HG03135 (cell line): Measurements from ENCODE around the gene ZNF107.

Experiments used
- ATAC-seq: cut with Tn5 transposase; IDR thresholded peaks from one replicate; pipeline ENCODE4 v1.9.1; 2021; ENCODE audit warnings: mild to moderate bottlenecking, moderate library complexity; ENCODE audit not compliant: unreplicated experiment

ZNF107 gene

GRCh38 chr7:64665980-64666662, at the start of gene ZNF107:
Gene ZNF107 (plus strand): TSS chr7:64666133. CDS start chr7:64666283, 150 bp downstream.
- peak; percentile 98 for ATAC-seq

- ATAC-seq: no peak
Measured at GRCh38 chr7:64618785-64619456, 47.0 kb upstream of the ZNF107 start.

- no peak for ATAC-seq
Measured at GRCh38 chr7:64619705-64620104, 46.2 kb upstream of the ZNF107 start.

- no peak for ATAC-seq
Measured at GRCh38 chr7:64621656-64622055, 44.3 kb upstream of the ZNF107 start.

- ATAC-seq: no peak
Measured at GRCh38 chr7:64625114-64626082, 40.5 kb upstream of the ZNF107 start.

GRCh38 chr7:64626083-64626469, 39.9 kb upstream of the ZNF107 start:
- no peak for ATAC-seq

- ATAC-seq: no peak
Measured at GRCh38 chr7:64626557-64626956, 39.4 kb upstream of the ZNF107 start.

GRCh38 chr7:64628192-64628591, 37.7 kb upstream of the ZNF107 start:
- ATAC-seq: no peak

- no peak for ATAC-seq
Measured at GRCh38 chr7:64628721-64629120, 37.2 kb upstream of the ZNF107 start.

- ATAC-seq: no peak
Measured at GRCh38 chr7:64630496-64630895, 35.4 kb upstream of the ZNF107 start.

- ATAC-seq: no peak
Measured at GRCh38 chr7:64632029-64632428, 33.9 kb upstream of the ZNF107 start.

GRCh38 chr7:64633401-64633800, 32.5 kb upstream of the ZNF107 start:
- no peak for ATAC-seq

- ATAC-seq: no peak
Measured at GRCh38 chr7:64634406-64635062, 31.4 kb upstream of the ZNF107 start.

GRCh38 chr7:64636386-64636785, 29.5 kb upstream of the ZNF107 start:
- ATAC-seq: no peak

- no peak for ATAC-seq
Measured at GRCh38 chr7:64637521-64638445, 28.1 kb upstream of the ZNF107 start.

- ATAC-seq: no peak
Measured at GRCh38 chr7:64638822-64639221, 27.1 kb upstream of the ZNF107 start.

GRCh38 chr7:64639267-64640001, 26.5 kb upstream of the ZNF107 start:
- ATAC-seq: no peak

GRCh38 chr7:64640504-64640903, 25.4 kb upstream of the ZNF107 start:
- ATAC-seq: no peak

- no peak for ATAC-seq
Measured at GRCh38 chr7:64642046-64642445, 23.9 kb upstream of the ZNF107 start.
